ENCODE data around the gene KRT72. TPM values are rescaled to one million over a fixed set of nuclear protein-coding genes. Genes with fewer than 3 reads are reported as not detected.

KRT72 gene
- total and polyA plus RNA-seq, 2 experiments from 2014 or later: not detected

- TF ChIP-seq, protein P1, sequence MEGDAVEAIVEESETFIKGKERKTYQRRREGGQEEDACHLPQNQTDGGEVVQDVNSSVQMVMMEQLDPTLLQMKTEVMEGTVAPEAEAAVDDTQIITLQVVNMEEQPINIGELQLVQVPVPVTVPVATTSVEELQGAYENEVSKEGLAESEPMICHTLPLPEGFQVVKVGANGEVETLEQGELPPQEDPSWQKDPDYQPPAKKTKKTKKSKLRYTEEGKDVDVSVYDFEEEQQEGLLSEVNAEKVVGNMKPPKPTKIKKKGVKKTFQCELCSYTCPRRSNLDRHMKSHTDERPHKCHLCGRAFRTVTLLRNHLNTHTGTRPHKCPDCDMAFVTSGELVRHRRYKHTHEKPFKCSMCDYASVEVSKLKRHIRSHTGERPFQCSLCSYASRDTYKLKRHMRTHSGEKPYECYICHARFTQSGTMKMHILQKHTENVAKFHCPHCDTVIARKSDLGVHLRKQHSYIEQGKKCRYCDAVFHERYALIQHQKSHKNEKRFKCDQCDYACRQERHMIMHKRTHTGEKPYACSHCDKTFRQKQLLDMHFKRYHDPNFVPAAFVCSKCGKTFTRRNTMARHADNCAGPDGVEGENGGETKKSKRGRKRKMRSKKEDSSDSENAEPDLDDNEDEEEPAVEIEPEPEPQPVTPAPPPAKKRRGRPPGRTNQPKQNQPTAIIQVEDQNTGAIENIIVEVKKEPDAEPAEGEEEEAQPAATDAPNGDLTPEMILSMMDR (conservative IDR thresholded peaks at IDR 0.05; ENCODE audit: low read depth in 2 of 2): no peak
- TF ChIP-seq STAT1 (IDR thresholded peaks at IDR 0.05; ENCODE audit: unreplicated experiment) (no peak), ZNF331 (CRISPR knock-in tag; IDR thresholded peaks at IDR 0.05; ENCODE audit: low read depth) (no peak)
Observed at GRCh38 chr12:52618866-52619265, 17.6 kb upstream of the KRT72 start (continued).

- no peaks in the 10 kb centered on the region for H3K36me3 ChIP-seq (ENCODE audit: insufficient read depth)
- H3K4me1 Mint-ChIP-seq: no peaks in the 10 kb centered on the region
- no peaks in the 10 kb centered on the region for H3K4me1 ChIP-seq (ENCODE audit: insufficient read depth)
- TF ChIP-seq, protein P2, sequence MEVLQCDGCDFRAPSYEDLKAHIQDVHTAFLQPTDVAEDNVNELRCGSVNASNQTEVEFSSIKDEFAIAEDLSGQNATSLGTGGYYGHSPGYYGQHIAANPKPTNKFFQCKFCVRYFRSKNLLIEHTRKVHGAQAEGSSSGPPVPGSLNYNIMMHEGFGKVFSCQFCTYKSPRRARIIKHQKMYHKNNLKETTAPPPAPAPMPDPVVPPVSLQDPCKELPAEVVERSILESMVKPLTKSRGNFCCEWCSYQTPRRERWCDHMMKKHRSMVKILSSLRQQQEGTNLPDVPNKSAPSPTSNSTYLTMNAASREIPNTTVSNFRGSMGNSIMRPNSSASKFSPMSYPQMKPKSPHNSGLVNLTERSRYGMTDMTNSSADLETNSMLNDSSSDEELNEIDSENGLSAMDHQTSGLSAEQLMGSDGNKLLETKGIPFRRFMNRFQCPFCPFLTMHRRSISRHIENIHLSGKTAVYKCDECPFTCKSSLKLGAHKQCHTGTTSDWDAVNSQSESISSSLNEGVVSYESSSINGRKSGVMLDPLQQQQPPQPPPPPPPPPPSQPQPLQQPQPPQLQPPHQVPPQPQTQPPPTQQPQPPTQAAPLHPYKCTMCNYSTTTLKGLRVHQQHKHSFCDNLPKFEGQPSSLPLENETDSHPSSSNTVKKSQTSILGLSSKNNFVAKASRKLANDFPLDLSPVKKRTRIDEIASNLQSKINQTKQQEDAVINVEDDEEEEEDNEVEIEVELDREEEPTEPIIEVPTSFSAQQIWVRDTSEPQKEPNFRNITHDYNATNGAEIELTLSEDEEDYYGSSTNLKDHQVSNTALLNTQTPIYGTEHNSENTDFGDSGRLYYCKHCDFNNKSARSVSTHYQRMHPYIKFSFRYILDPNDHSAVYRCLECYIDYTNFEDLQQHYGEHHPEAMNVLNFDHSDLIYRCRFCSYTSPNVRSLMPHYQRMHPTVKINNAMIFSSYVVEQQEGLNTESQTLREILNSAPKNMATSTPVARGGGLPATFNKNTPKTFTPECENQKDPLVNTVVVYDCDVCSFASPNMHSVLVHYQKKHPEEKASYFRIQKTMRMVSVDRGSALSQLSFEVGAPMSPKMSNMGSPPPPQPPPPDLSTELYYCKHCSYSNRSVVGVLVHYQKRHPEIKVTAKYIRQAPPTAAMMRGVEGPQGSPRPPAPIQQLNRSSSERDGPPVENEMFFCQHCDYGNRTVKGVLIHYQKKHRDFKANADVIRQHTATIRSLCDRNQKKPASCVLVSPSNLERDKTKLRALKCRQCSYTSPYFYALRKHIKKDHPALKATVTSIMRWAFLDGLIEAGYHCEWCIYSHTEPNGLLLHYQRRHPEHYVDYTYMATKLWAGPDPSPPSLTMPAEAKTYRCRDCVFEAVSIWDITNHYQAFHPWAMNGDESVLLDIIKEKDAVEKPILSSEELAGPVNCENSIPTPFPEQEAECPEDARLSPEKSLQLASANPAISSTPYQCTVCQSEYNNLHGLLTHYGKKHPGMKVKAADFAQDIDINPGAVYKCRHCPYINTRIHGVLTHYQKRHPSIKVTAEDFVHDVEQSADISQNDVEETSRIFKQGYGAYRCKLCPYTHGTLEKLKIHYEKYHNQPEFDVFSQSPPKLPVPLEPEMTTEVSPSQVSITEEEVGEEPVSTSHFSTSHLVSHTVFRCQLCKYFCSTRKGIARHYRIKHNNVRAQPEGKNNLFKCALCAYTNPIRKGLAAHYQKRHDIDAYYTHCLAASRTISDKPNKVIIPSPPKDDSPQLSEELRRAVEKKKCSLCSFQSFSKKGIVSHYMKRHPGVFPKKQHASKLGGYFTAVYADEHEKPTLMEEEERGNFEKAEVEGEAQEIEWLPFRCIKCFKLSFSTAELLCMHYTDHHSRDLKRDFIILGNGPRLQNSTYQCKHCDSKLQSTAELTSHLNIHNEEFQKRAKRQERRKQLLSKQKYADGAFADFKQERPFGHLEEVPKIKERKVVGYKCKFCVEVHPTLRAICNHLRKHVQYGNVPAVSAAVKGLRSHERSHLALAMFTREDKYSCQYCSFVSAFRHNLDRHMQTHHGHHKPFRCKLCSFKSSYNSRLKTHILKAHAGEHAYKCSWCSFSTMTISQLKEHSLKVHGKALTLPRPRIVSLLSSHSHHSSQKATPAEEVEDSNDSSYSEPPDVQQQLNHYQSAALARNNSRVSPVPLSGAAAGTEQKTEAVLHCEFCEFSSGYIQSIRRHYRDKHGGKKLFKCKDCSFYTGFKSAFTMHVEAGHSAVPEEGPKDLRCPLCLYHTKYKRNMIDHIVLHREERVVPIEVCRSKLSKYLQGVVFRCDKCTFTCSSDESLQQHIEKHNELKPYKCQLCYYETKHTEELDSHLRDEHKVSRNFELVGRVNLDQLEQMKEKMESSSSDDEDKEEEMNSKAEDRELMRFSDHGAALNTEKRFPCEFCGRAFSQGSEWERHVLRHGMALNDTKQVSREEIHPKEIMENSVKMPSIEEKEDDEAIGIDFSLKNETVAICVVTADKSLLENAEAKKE (CRISPR knock-in tag; IDR thresholded peaks at IDR 0.05): no peak
- TF ChIP-seq ZNF114 (CRISPR knock-in tag; IDR thresholded peaks at IDR 0.05) (no peak), CREB1 (CRISPR knock-in tag; IDR thresholded peaks at IDR 0.05; ENCODE audit: low read depth) (no peak), STAT1 (IDR thresholded peaks at IDR 0.05; ENCODE audit: unreplicated experiment) (no peak), POLR2AphosphoS5 (IDR thresholded peaks at IDR 0.05; ENCODE audit: low read depth) (no peak), EZH2 (IDR thresholded peaks at IDR 0.05; ENCODE audit: low read depth, unreplicated experiment) (no peak)
- TF ChIP-seq, protein P3, sequence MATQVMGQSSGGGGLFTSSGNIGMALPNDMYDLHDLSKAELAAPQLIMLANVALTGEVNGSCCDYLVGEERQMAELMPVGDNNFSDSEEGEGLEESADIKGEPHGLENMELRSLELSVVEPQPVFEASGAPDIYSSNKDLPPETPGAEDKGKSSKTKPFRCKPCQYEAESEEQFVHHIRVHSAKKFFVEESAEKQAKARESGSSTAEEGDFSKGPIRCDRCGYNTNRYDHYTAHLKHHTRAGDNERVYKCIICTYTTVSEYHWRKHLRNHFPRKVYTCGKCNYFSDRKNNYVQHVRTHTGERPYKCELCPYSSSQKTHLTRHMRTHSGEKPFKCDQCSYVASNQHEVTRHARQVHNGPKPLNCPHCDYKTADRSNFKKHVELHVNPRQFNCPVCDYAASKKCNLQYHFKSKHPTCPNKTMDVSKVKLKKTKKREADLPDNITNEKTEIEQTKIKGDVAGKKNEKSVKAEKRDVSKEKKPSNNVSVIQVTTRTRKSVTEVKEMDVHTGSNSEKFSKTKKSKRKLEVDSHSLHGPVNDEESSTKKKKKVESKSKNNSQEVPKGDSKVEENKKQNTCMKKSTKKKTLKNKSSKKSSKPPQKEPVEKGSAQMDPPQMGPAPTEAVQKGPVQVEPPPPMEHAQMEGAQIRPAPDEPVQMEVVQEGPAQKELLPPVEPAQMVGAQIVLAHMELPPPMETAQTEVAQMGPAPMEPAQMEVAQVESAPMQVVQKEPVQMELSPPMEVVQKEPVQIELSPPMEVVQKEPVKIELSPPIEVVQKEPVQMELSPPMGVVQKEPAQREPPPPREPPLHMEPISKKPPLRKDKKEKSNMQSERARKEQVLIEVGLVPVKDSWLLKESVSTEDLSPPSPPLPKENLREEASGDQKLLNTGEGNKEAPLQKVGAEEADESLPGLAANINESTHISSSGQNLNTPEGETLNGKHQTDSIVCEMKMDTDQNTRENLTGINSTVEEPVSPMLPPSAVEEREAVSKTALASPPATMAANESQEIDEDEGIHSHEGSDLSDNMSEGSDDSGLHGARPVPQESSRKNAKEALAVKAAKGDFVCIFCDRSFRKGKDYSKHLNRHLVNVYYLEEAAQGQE (IDR thresholded peaks at IDR 0.05; ENCODE audit: unreplicated experiment): no peak
- H3K4me2 ChIP-seq: no peak within 1 kb of the TSS
- H3K27ac Mint-ChIP-seq: no peak within 1 kb of the TSS
- H3K36me3 Mint-ChIP-seq (ENCODE audit: low read depth): no peaks in the 10 kb centered on the region
- no peak within 1 kb of the TSS for H3K4me3 Mint-ChIP-seq
- H3K27me3 Mint-ChIP-seq (ENCODE audit: insufficient read depth, low read depth, poor library complexity): peaks cover 5% of the 10 kb centered on the region
- no peak within 1 kb of the TSS for H2AFZ ChIP-seq
- H3F3A ChIP-seq (replicated peaks; ENCODE audit: low read depth): no peaks in the 10 kb centered on the region
- no peak within 1 kb of the TSS for H3K4me3 ChIP-seq
- no peak within 1 kb of the TSS for H3K27ac ChIP-seq (ENCODE audit: low read depth)
- ATAC-seq (no peak), DNase-seq (ENCODE audit: low spot score) (no peak)
- H3K79me2 ChIP-seq (replicated peaks; ENCODE audit: insufficient read depth): no peaks in the 10 kb centered on the region
- H3K9me2 ChIP-seq (ENCODE audit: insufficient read depth): no peaks in the 10 kb centered on the region
- no peaks in the 10 kb centered on the region for H4K20me1 ChIP-seq (replicated peaks; ENCODE audit: insufficient read depth)
- H3K27me3 ChIP-seq (ENCODE audit: insufficient read depth): no peaks in the 10 kb centered on the region
- H3K9me3 Mint-ChIP-seq: no peaks in the 10 kb centered on the region; the same call in 2 of the 3 replicates
Observed at GRCh38 chr12:52618216-52618615, 17.0 kb upstream of the KRT72 start, which contains the start of gene KRT73. Gene KRT73, minus strand, starts transcription at chr12:52618559. Its CDS starts 35 bp downstream, at chr12:52618524.

All from GM23338 (cell line).